ENCODE data around the gene TLK2. TPM values are rescaled to one million over a fixed set of nuclear protein-coding genes. Genes with fewer than 3 reads are reported as not detected.
"Not testable (repeated sequence)": the region's sequence is repeated elsewhere in the genome, so short reads cannot be mapped to it uniquely, and the experiment has no call there.

Gene TLK2
- total and polyA plus RNA-seq, 5 donors from 2014 or later, result 6.9 to 89.5 (median 10.6) TPM

- DNase-seq; H3K4me3 ChIP-seq (ENCODE audit: low read depth, low read length); H3K27me3 ChIP-seq (ENCODE audit: control insufficient read depth, insufficient read depth, low read length); H3K4me1 ChIP-seq (ENCODE audit: control insufficient read depth, insufficient read depth, low read length, poor library complexity, severe bottlenecking); H3K36me3 ChIP-seq (ENCODE audit: control insufficient read depth, insufficient read depth, low read length); H3K9me3 ChIP-seq (ENCODE audit: control insufficient read depth in 2 of 2, low read length in 2 of 2); H3K9me3 Mint-ChIP-seq; ATAC-seq (ENCODE audit: low read depth in 2 of 2); H3K27me3 Mint-ChIP-seq; H3K36me3 Mint-ChIP-seq; H3K27ac ChIP-seq (ENCODE audit: insufficient read depth, low read length, poor library complexity, severe bottlenecking); H3K4me3 Mint-ChIP-seq: not testable (repeated sequence)
- H3K27ac Mint-ChIP-seq, result peak overlapping the region in 2 of 3 donors; percentile 3 to 48
- H3K4me1 Mint-ChIP-seq, result peaks cover 8 to 12% (median 9%) of the 10 kb centered on the region in 4 donors
These were observed 24.5 kb upstream of the TLK2 start for GRCh38 chr17:62454111-62454510.

DNA sequence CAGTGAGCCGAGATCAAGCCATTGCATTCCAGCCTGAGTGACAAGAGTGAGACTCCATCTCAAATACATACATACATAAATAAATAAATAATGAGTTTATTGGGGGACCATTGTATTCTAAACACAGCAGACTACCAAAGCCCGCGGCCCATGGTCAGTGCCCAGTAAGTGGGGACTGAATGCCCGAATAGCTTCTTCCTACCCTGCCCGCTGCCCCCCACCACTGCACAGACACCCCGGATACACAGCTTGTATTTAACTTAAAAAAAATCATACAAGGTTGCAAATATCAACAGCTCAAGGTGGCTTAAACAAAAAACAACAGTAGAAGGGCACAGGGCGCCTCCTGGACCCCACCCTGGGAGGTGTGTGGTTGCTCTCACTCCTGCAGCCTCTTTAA is 22.6 kb upstream of the TLK2 start:
- DNase-seq, result no peak
- H3K36me3 Mint-ChIP-seq, result peaks cover 4% of the 10 kb centered on the region
- H3K4me1 Mint-ChIP-seq, result peaks cover 8 to 12% (median 9%) of the 10 kb centered on the region in 4 donors
- Histone ChIP-seq H3K27ac (ENCODE audit: insufficient read depth, low read length, poor library complexity, severe bottlenecking) (no peak overlapping the region), H3K36me3 (ENCODE audit: control insufficient read depth, insufficient read depth, low read length) (no peaks in the 10 kb centered on the region), H3K27me3 (ENCODE audit: control insufficient read depth, insufficient read depth, low read length) (no peaks in the 10 kb centered on the region), H3K4me1 (ENCODE audit: control insufficient read depth, insufficient read depth, low read length, poor library complexity, severe bottlenecking) (no peaks in the 10 kb centered on the region), H3K9me3 (ENCODE audit: control insufficient read depth in 2 of 2, low read length in 2 of 2) (no peaks in the 10 kb centered on the region), H3K4me3 (ENCODE audit: low read depth, low read length) (no peak overlapping the region)
- H3K27me3 Mint-ChIP-seq, result peaks cover under 1% of the 10 kb centered on the region
- no peak for ATAC-seq (ENCODE audit: low read depth in 2 of 2)
- no peak overlapping the region for H3K27ac Mint-ChIP-seq
- no peaks in the 10 kb centered on the region for H3K9me3 Mint-ChIP-seq
- no peak overlapping the region for H3K4me3 Mint-ChIP-seq

DNA sequence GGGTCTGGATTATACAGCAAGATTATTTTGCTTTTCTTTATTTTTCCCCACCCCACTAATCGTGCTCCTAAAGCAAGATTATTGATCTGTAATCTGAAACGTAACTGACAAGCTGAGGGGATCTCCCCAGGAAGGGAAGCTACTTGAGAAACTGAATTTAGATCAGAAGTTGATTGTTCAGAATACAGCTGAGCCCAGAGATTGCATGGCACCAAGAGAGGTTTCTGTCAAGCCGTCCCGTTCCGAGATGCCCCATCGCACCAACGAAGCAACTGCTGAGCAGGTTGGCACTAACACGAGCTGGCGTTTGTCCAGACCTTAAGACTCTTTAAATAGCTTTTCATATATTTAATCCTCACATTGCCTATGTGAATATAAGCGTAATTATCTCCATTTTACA is 20.1 kb upstream of the TLK2 start:
- not testable (repeated sequence) for H3K27me3 Mint-ChIP-seq; H3K9me3 Mint-ChIP-seq; H3K4me1 ChIP-seq (ENCODE audit: control insufficient read depth, insufficient read depth, low read length, poor library complexity, severe bottlenecking); H3K27ac ChIP-seq (ENCODE audit: insufficient read depth, low read length, poor library complexity, severe bottlenecking); ATAC-seq (ENCODE audit: low read depth in 2 of 2); H3K27me3 ChIP-seq (ENCODE audit: control insufficient read depth, insufficient read depth, low read length); H3K4me3 Mint-ChIP-seq; H3K36me3 Mint-ChIP-seq; DNase-seq; H3K4me3 ChIP-seq (ENCODE audit: low read depth, low read length); H3K9me3 ChIP-seq (ENCODE audit: control insufficient read depth in 2 of 2, low read length in 2 of 2); H3K36me3 ChIP-seq (ENCODE audit: control insufficient read depth, insufficient read depth, low read length)
- Mint-ChIP-seq H3K27ac (peak overlapping the region in 1 of 3 donors; percentile 55), H3K4me1 (peaks cover 5 to 11% (median 8%) of the 10 kb centered on the region in 4 donors)

- not testable (repeated sequence) for H3K27me3 Mint-ChIP-seq; H3K4me1 Mint-ChIP-seq; ATAC-seq (ENCODE audit: low read depth in 2 of 2); H3K9me3 ChIP-seq (ENCODE audit: control insufficient read depth in 2 of 2, low read length in 2 of 2); H3K27ac Mint-ChIP-seq; H3K4me1 ChIP-seq (ENCODE audit: control insufficient read depth, insufficient read depth, low read length, poor library complexity, severe bottlenecking); DNase-seq; H3K4me3 Mint-ChIP-seq; H3K36me3 ChIP-seq (ENCODE audit: control insufficient read depth, insufficient read depth, low read length); H3K36me3 Mint-ChIP-seq; H3K9me3 Mint-ChIP-seq; H3K27me3 ChIP-seq (ENCODE audit: control insufficient read depth, insufficient read depth, low read length); H3K4me3 ChIP-seq (ENCODE audit: low read depth, low read length); H3K27ac ChIP-seq (ENCODE audit: insufficient read depth, low read length, poor library complexity, severe bottlenecking)
These were observed 14.2 kb upstream of the TLK2 start for GRCh38 chr17:62464422-62464821.

GRCh38 chr17:62465271-62465670 is 13.4 kb upstream of the TLK2 start:
- not testable (repeated sequence) for H3K4me3 Mint-ChIP-seq; ATAC-seq (ENCODE audit: low read depth in 2 of 2); H3K27me3 ChIP-seq (ENCODE audit: control insufficient read depth, insufficient read depth, low read length); H3K4me3 ChIP-seq (ENCODE audit: low read depth, low read length); H3K36me3 ChIP-seq (ENCODE audit: control insufficient read depth, insufficient read depth, low read length); H3K4me1 Mint-ChIP-seq; H3K9me3 Mint-ChIP-seq; H3K27ac ChIP-seq (ENCODE audit: insufficient read depth, low read length, poor library complexity, severe bottlenecking); H3K27me3 Mint-ChIP-seq; H3K4me1 ChIP-seq (ENCODE audit: control insufficient read depth, insufficient read depth, low read length, poor library complexity, severe bottlenecking); H3K36me3 Mint-ChIP-seq; H3K27ac Mint-ChIP-seq; H3K9me3 ChIP-seq (ENCODE audit: control insufficient read depth in 2 of 2, low read length in 2 of 2); DNase-seq

- not testable (repeated sequence) for H3K4me1 ChIP-seq (ENCODE audit: control insufficient read depth, insufficient read depth, low read length, poor library complexity, severe bottlenecking); H3K9me3 ChIP-seq (ENCODE audit: control insufficient read depth in 2 of 2, low read length in 2 of 2); H3K4me3 ChIP-seq (ENCODE audit: low read depth, low read length); H3K27me3 Mint-ChIP-seq; H3K36me3 ChIP-seq (ENCODE audit: control insufficient read depth, insufficient read depth, low read length); H3K36me3 Mint-ChIP-seq; H3K4me3 Mint-ChIP-seq; H3K27ac ChIP-seq (ENCODE audit: insufficient read depth, low read length, poor library complexity, severe bottlenecking); H3K9me3 Mint-ChIP-seq; H3K27me3 ChIP-seq (ENCODE audit: control insufficient read depth, insufficient read depth, low read length)
- peak; percentile 16 to 33 (median 29) for DNase-seq
- peaks cover 0 to 14% (median 4%) of the 10 kb centered on the region in 4 donors for H3K4me1 Mint-ChIP-seq
- H3K27ac Mint-ChIP-seq, result peak overlapping the region in 2 of 3 donors; percentile 60 to 66
- ATAC-seq (ENCODE audit: low read depth in 2 of 2), result peak; percentile 46 to 52
These were observed 7.8 kb upstream of the TLK2 start for GRCh38 chr17:62470666-62471379.

DNA sequence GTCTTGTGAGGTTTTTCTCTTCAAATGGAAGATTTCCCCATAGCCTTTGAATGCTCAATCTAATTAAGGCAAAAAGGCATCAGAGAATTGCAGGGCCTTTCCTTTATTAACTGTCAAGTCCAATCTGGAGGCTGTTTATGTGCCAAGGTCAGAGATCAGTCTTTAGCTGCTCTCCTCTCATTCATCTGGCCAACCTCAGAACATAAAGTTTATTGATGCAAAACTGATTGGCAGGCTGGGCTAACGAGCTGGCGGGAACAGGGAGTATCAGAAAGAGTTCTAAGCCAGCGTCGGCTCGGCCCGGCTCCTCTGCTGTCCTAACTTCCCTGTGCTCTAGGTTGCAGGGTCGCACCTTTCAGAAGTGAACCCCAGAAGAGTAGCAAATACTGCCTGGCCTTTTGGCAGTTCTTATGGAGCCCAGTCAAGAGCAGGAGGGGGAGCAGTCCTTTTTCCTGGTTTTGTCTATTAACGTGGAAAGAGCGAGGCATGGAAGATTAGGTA is 7.2 kb upstream of the TLK2 start:
- peak overlapping the region in 2 of 3 donors; percentile 26 to 60 for H3K27ac Mint-ChIP-seq
- H3K36me3 ChIP-seq (ENCODE audit: control insufficient read depth, insufficient read depth, low read length); H3K27ac ChIP-seq (ENCODE audit: insufficient read depth, low read length, poor library complexity, severe bottlenecking); DNase-seq; H3K36me3 Mint-ChIP-seq; H3K9me3 Mint-ChIP-seq; H3K4me3 Mint-ChIP-seq; H3K9me3 ChIP-seq (ENCODE audit: control insufficient read depth in 2 of 2, low read length in 2 of 2); H3K27me3 Mint-ChIP-seq; H3K4me1 ChIP-seq (ENCODE audit: control insufficient read depth, insufficient read depth, low read length, poor library complexity, severe bottlenecking); ATAC-seq (ENCODE audit: low read depth in 2 of 2); H3K27me3 ChIP-seq (ENCODE audit: control insufficient read depth, insufficient read depth, low read length); H3K4me3 ChIP-seq (ENCODE audit: low read depth, low read length): not testable (repeated sequence)
- peaks cover 0 to 14% (median 4%) of the 10 kb centered on the region in 4 donors for H3K4me1 Mint-ChIP-seq

Data from CD4-positive, CD25-positive, alpha-beta regulatory T cell (primary cell).